Esophagus mucosa (tissue), 1 donor: ENCODE data around the gene ANTXRL. TPM values are rescaled to one million over a fixed set of nuclear protein-coding genes. Genes with fewer than 3 reads are reported as not detected.
"Not testable (repeated sequence)": the region's sequence is repeated elsewhere in the genome, so short reads cannot be mapped to it uniquely, and the experiment has no call there.

Experiments used
- ATAC-seq: fragments of 200-7000 bp; cut with Tn5 transposase; one replicate; pipeline ENCODE4 v1.9.1; 2020
- total RNA-seq: library from RNA; stranded (reverse); gene quantifications from one replicate; pipeline ENCODE4 v1.2.4, GENCODE V29; 2023
- donor health status: DM: yes; HTN: yes; CAD: no.

Gene ANTXRL
- total RNA-seq, 1 donor from 2014 or later: not detected

DNA sequence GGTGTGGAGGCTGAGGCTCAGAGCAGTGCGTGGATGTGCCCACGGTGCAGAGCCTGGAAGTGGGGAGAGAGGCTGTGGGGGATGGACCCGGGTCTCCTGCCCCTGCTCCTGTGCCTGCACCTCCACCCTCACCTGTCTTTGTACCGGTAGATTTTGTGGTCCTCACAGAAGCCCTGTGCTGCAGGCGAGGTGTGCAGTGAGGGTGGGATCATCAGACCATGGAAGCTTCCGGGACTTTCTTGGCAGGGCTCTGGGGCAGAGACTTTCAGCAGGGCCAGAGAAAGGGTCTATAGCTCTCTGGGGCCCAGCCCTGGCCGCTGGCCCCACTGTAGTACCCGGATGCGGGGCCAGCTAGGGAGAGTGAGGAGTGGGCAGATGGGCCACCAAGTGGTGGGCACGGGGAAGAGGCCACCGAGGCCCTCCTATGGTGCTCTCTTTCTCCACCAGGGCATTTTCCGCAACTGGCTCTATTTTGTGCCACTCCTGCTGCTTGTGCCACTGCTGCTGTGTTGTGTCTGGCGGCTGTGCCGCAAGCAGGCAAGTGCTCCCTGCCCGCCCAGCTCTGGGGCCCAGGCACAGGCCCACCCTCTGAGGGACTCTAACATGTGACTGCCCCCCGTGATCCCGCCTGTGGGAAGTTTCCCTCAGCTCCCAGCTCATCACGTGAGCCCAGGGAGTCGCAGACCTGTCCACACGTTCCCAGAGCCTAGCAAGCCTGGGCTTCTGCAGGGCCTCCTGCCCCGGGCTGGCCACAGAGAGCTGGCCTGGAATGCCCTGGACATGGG lies 22.1 kb downstream of the ANTXRL start:
- ATAC-seq: no peak

DNA sequence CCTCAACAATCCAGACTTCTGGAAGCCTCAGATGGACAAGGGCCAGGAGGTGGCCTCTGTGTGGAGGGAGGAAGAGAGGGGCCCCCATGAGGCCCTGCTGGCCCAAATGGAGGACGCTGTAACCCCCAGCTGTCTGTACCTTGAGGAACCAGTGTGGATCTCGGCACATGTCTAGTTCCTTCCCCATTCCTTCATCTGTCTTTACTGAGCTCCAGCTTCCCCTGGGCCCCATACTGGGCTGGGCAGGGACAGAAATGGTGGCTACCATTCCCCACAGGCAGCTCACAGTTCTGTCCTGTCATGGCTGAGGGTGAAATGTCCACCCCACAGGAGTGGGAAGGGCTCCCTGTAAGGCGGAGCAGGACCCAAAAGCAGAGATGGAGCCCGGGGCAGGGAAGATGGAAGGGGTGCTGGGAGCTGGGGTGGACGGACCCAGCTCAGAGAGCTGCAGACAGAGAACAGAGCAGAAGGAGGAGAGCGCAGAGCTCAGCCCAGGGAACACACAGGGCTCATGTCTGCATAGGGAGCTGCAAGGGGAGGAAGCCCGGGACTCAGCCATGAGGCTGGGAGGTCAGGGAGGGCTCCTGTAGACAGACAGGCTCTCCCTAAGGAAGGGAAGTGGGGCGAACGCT lies 22.8 kb downstream of the ANTXRL start:
- no peak for ATAC-seq

- ATAC-seq: no peak
Observed at GRCh38 chr10:46310143-46310514, 23.3 kb downstream of the ANTXRL start.

DNA sequence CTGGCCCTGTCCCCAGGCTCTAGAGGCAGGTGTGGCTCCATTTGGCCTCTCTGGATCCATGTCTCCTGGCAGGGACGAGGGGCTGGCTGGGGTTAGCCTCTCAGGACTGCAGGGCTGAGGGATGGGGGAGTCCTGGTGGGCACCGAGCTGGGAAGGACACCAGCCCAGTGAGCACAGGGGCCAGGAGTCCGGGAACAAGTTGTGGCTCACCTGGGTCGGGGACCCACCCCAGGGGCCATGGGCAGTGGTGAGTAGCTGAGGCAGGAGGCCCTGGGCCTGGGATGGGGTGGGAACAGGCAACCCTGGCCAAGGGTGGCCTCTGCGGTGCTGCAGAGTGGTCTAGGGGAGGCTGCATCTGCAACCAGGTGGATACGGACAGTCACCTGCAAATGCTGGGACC lies 24.1 kb downstream of the ANTXRL start:
- no peak for ATAC-seq

DNA sequence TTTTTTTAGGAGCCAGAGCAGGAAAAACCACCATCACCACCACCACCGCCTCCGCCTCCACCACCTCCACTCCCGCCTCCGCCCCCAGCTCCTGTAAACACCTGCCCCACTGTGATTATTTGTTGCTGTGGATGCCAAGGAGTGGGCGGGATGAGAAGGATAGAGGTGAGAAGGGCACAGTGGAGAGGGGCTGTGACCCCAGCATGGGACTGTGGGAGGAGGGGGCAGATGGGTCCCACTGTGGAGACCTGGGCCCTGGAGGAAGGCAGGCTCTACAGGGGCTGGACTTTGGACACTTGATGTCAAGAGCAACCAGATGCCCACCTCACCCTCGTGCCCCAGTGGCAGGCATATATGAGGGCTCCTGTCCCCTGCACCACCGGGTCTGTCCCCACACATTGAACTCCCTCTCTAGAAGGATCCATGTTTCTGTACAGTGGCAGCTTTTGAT lies 24.7 kb downstream of the ANTXRL start:
- ATAC-seq: no peak

DNA sequence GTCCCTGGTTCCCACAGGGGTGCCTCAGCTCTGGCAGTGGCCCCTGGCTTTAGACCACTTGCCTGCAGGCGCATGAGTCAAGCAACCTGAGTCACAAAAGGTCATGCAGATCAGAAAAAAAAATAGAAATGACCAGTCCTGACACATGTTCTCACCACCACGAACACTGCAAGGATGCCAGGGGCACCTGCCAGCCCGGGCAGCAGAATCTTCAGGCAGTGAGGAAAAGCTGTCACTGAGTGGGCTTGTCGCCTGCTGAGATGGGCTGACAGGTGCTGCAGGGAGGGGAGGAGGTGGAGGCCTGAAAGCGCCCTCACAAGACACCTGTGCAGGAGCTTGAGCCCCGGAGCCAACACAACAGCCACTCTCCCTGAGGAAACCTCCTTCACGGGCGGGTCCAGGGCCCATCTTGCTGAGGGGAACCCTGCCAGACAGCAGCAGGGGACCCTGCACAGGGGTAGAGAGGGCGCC lies 25.2 kb downstream of the ANTXRL start:
- ATAC-seq: not testable (repeated sequence)

- no peak for ATAC-seq
Observed at GRCh38 chr10:46312953-46313352, 26.2 kb downstream of the ANTXRL start.

- no peak for ATAC-seq
Observed at GRCh38 chr10:46314071-46314470, 27.3 kb downstream of the ANTXRL start.

DNA sequence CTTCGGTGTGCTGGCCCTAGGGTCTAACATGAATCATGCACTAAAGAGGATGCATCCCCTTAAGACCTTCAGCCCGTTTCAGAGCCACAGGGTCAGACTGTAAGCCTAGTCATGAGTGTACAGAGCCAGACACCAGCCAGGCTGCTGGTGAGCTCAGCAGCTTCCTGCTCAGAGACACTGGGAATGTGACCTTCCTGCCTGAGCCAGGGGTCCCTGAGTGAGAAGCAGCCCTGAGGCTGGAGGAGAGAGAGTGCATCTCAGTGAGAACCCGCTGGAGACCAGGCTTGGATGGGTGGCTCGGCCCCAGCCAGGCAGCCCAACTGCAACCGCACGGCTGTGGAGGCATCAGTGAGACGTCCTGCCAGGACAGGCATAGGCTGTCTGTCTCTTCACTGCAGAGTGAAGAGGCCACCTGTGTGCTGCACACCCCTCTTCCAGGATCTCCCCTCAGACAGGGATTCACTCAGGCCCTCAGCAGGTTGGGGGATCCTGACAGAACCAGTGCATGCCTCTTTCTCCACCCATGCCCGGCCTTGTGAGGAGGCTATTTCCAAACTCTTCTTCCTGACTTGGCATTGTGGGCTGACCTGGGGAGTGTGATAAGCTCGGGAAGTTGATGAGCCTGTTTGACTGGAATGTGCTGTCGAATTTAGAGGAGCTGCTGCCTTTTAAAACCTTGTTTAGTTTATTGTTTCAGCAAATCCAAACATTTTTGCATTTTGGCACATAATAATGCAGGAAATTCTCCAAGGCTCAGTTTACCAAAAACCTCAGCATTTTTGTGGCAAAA lies 28.5 kb downstream of the ANTXRL start:
- ATAC-seq: peak; percentile 81

- ATAC-seq: no peak
Observed at GRCh38 chr10:46317370-46317769, 30.6 kb downstream of the ANTXRL start.

GRCh38 chr10:46317889-46318288 lies 31.1 kb downstream of the ANTXRL start:
- no peak for ATAC-seq

- ATAC-seq: no peak
Observed at GRCh38 chr10:46318799-46319198, 32.0 kb downstream of the ANTXRL start.

GRCh38 chr10:46319389-46319788 lies 32.6 kb downstream of the ANTXRL start:
- no peak for ATAC-seq

DNA sequence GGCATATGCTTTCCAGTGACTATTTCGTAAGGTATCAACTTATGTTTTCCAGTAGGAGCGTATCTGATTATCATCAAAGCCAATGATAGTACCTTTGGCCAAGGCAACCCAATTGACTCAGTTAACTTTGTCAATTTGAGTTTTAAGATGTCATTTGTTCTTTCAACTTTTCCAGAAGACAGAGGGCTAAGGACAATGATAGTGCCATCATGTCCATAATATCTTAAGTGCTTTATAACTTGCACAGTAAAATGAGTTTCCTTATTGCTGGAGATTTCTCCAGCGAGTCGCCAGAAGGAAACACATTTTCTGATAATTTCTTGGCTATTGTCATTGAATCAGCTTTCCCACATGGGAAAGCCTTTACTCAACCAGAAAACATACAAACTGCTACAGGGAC lies 35.0 kb downstream of the ANTXRL start:
- no peak for ATAC-seq

DNA sequence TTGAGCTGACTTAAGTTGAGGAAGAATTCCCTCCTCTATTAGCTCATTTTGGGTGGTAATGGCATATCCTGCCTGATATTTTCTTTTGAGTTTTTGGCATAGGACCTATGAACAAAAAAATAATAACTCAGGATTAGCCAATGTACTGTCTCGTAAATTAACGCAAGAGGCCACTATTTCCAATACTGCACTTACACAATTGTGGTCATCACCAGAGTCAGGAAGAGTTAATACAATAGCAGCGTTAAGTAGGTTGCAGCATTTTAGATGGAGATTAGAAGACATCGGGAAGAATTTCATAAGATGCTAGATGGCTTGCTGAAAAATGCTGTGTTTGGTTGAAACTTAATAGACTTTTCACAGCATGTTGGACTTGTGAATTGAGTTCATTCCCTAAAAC lies 36.4 kb downstream of the ANTXRL start:
- no peak for ATAC-seq

DNA sequence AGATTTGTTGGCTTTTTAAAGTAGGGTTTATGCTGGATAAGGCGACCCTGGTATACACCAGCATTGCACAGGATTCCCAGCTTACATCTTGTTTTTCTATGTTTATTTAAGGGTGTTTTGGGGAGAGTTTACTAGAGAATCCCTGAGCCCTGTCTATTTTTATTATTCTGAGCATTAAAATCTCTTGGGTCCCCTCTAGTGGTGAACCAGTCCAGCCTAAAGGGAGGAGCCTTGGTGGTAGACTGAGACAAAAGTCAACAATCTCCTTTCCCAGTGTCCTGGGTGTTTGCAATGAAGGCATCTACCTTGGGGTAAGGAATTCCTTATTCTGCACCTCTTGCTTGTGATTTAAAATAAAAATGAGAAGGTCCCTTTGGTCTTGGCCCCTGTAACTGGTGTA lies 38.2 kb downstream of the ANTXRL start:
- no peak for ATAC-seq

DNA sequence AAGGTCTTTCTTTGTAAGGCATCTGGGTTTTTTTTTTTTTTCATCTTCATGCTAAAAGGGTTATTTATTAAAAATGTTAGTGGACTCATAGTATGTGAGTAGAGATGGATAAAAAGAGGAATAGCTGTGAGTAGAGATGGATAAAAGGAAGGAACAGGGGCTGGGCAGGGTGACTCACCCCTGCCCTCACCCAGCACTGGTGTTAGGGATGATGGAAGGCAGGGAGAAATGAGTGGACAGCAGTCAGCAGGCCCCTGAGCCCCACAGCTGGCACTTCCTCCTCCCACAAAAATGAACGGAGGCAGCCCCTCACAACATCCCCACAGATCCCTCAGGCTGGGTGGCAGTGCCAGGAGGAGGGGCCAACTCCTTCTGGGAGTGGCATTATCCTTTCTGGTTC lies 39.3 kb downstream of the ANTXRL start:
- no peak for ATAC-seq

DNA sequence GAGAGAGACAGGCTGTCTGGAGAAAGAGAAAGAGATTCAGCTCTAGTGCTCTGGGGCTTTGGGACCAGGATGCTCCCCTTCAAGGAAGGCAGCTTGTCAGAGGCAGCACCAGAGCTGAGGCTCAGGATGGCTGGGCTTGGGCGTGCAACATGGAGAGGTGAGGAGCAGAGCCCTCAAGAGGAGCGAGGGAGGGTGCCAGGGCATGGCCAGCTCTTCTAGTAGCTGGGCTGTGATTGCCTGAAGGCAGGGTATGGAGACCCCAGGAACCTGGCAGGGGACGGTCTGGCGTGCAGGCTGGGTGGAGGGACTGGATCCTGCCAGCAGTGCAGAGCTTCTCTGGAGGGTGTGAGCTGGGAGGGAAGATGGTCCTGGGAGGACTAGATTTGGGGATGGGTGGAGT lies 40.2 kb downstream of the ANTXRL start:
- no peak for ATAC-seq

DNA sequence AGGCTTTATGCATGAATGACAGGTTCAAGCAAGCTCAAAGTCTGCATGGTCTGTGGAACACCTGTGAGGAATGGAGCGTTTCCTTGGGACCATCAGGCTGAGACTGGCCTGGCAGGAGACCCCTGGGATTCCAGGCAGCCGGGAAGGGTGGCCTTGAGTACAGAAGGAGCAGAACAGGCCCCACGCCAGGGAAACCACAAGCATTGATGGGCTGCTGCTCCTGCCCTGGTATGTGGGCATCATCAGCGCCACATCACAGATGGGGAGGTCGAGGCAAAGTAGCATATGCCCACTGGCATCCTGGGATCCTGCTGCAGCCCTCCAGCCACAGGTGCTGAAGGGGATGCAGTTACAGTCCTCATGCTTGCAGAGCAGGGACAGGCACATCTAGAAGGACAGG lies 40.9 kb downstream of the ANTXRL start:
- no peak for ATAC-seq

DNA sequence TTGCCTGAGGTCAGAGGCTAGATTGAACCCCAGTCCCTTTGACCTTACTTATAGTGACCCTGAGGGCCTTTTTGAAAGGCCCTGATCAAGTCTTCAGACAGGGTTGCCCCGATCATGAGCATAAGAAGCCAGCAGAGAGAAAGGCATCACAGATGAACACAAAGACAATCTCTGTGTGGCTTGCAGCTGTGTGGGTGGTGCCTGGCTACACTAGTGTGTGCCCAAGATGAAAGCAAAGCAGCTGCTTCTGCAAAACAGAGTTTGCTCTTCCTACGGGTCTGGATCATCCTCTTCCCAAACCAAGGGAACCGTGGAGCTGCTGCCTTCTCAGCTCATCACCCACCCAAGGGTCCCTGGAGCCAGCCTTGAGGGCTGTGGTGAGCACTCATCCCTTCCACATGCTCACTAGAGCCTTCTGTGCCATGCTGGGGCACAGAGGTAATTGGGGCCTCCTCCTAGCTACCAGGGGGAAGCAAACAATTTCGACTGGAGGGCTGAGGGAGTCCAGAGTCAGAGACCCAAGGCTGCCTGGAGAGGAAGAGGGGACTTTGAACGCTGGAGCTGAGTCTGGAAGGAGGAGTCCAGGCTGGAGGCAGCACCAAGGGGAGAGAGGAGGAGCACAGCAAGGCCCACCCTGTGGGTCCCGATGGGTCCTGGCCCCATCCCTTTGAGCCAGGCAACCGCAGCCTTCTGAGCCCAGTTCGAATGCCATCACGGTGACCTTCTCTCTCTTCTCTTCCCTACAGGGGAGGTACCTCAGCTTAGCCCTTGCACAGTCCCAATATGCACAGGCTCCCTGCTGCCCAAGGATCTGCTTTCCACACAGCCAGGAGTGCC lies 42.3 kb downstream of the ANTXRL start:
- no peak for ATAC-seq

DNA sequence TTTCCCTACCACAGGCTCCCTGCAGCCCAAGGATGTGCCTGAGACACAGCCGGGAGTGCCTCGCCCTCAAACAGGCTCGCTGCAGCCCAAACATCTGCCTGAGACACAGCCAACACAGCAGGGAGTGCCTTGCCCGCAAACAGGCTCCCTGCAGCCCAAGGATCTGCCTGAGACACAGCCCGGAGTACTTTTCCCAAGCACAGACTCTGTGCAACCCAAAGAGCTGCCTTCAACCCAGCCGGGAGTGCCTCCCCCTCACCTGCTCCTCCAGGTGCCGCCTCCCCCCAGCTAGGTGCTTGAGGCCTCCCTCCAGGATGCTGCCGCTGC lies 42.9 kb downstream of the ANTXRL start:
- peak; percentile 41 for ATAC-seq

- no peak for ATAC-seq
Observed at GRCh38 chr10:46330894-46331293, 44.1 kb downstream of the ANTXRL start.

GRCh38 chr10:46365484-46365883 lies 78.7 kb downstream of the ANTXRL start:
- not testable (repeated sequence) for ATAC-seq
